Glutamatergic neuron (in vitro differentiated cells): Measurements from ENCODE around the gene PEX7. TPM values are rescaled to one million over a fixed set of nuclear protein-coding genes. Genes with fewer than 3 reads are reported as not detected.

ENCODE experiments used
- DNase-seq: peaks from one replicate; pipeline ENCODE4 v3.0.0; 2022
- H3K27ac Mint-ChIP-seq: one replicate; pipeline ENCODE4 v1.8.0; 2020; ENCODE audit warnings: mild to moderate bottlenecking, mixed read lengths, inconsistent platforms; ENCODE audit not compliant: unreplicated experiment
- H3K27me3 Mint-ChIP-seq: one replicate; pipeline ENCODE4 v1.8.0; 2020; ENCODE audit warnings: mild to moderate bottlenecking, moderate library complexity, mixed read lengths, inconsistent platforms; ENCODE audit not compliant: unreplicated experiment
- H3K36me3 Mint-ChIP-seq: one replicate; pipeline ENCODE4 v1.8.0; 2020; ENCODE audit warnings: mild to moderate bottlenecking, mixed read lengths, inconsistent platforms; ENCODE audit not compliant: unreplicated experiment
- H3K4me1 Mint-ChIP-seq: one replicate; pipeline ENCODE4 v1.8.0; 2020; ENCODE audit warnings: mild to moderate bottlenecking, low read depth, mixed read lengths, inconsistent platforms; ENCODE audit not compliant: unreplicated experiment
- H3K4me3 Mint-ChIP-seq: one replicate; pipeline ENCODE4 v1.8.0; 2020; ENCODE audit warnings: mild to moderate bottlenecking, mixed read lengths, inconsistent platforms; ENCODE audit not compliant: unreplicated experiment
- H3K9me3 Mint-ChIP-seq: one replicate; pipeline ENCODE4 v1.8.0; 2020; ENCODE audit warnings: mild to moderate bottlenecking, moderate library complexity, mixed read lengths, inconsistent platforms; ENCODE audit not compliant: unreplicated experiment
- CTCF ChIP-seq: fragments of 200-600 bp; sonication (generic); IDR thresholded peaks from one replicate; pipeline ENCODE4 v1.5.0; 2021; ENCODE audit not compliant: partially characterized antibody, unreplicated experiment
- total RNA-seq: library from RNA; stranded (reverse); fragmentation: NEBNext Ultra II Directional; extraction: Animal tissue kit (Norgen Biotek cat#: 25700); gene quantifications from one replicate; pipeline ENCODE4 v1.2.1, GENCODE V29; 2021; ENCODE audit not compliant: unreplicated experiment

Gene PEX7
- total RNA-seq, 1 donor from 2014 or later = 4.1 TPM

DNA sequence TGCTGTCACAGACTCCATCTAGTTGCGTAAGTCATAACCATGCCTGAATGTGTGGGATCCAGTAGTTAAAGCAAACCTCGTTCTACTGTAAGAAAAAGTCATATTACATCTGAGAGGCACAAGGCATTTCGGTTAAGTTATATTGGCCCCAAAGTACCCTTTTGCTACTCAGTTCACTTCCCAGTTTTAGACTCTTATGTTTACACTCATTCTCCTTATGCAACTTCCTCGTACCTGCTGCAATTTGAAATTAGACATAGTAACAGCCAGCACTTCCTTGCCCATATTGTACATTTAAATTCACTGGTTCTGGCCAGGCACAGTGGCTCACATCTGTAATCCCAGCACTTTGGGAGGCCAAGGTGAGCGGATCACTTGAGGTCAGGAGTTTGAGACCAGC, 37.0 kb downstream of the PEX7 start:
- DNase-seq = no peak
- Mint-ChIP-seq H3K9me3 (no peaks in the 10 kb centered on the region), H3K27ac (no peak overlapping the region), H3K4me1 (no peaks in the 10 kb centered on the region), H3K36me3 (no peaks in the 10 kb centered on the region), H3K4me3 (no peak overlapping the region), H3K27me3 (no peaks in the 10 kb centered on the region)
- TF ChIP-seq CTCF = no peak

DNA sequence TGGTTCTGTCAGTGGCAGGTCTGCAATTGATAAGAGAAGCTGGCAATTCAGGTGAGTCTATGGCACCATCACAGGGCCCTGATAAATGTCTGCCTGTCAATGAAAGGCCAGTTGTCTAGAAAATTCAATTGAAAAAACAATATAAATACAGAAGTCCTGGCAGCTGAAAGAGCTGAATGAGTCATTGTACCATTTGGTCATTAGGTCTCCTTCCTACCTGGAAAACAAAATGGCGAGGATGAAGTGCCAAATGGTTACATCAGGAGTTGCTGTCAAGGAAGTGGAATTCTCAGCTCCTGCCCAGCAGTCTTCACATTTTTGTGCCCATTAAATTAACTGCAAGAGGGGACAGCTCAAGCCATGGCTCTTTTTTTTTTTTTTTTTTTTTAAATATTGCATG, 37.7 kb downstream of the PEX7 start:
- H3K36me3 Mint-ChIP-seq = no peaks in the 10 kb centered on the region
- no peak for TF ChIP-seq CTCF
- no peak overlapping the region for H3K4me3 Mint-ChIP-seq
- H3K9me3 Mint-ChIP-seq = no peaks in the 10 kb centered on the region
- DNase-seq = no peak
- H3K27ac Mint-ChIP-seq = no peak overlapping the region
- H3K27me3 Mint-ChIP-seq = no peaks in the 10 kb centered on the region
- no peaks in the 10 kb centered on the region for H3K4me1 Mint-ChIP-seq

DNA sequence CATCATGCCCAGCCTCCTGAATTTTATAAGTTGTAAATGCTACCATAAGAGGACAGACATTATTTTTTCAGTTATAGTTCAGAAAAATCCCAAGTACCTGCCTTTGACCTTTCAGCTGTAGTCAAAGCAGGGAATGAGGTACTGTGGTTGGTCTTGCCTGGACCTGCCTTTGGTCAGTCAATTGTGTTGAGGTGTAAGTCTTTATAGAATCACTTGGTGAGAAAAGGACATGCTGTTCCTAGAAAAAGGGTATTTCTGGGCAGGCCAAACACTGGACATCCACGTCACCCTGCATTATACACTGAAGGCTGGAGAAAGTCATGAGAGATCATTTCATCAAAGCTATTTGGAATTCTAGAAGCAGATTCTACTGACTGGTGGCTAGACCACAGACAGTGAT, 40.3 kb downstream of the PEX7 start:
- Mint-ChIP-seq H3K27ac (no peak overlapping the region), H3K4me1 (no peaks in the 10 kb centered on the region), H3K27me3 (no peaks in the 10 kb centered on the region), H3K9me3 (no peaks in the 10 kb centered on the region), H3K4me3 (no peak overlapping the region), H3K36me3 (no peaks in the 10 kb centered on the region)
- no peak for DNase-seq
- no peak for TF ChIP-seq CTCF

- Mint-ChIP-seq H3K4me1 (no peaks in the 10 kb centered on the region), H3K27me3 (no peaks in the 10 kb centered on the region), H3K27ac (no peak overlapping the region), H3K36me3 (no peaks in the 10 kb centered on the region), H3K4me3 (no peak overlapping the region), H3K9me3 (no peaks in the 10 kb centered on the region)
- no peak for TF ChIP-seq CTCF
- no peak for DNase-seq
Measured at GRCh38 chr6:136863752-136864151, 41.4 kb downstream of the PEX7 start.

GRCh38 chr6:136864676-136865075, 42.3 kb downstream of the PEX7 start:
- no peaks in the 10 kb centered on the region for H3K9me3 Mint-ChIP-seq
- H3K27ac Mint-ChIP-seq = no peak overlapping the region
- no peak overlapping the region for H3K4me3 Mint-ChIP-seq
- H3K27me3 Mint-ChIP-seq = no peaks in the 10 kb centered on the region
- no peak for TF ChIP-seq CTCF
- DNase-seq = no peak
- no peaks in the 10 kb centered on the region for H3K4me1 Mint-ChIP-seq
- H3K36me3 Mint-ChIP-seq = no peaks in the 10 kb centered on the region
